ENCODE measurements around the gene RPL31.

Gene RPL31

DNA sequence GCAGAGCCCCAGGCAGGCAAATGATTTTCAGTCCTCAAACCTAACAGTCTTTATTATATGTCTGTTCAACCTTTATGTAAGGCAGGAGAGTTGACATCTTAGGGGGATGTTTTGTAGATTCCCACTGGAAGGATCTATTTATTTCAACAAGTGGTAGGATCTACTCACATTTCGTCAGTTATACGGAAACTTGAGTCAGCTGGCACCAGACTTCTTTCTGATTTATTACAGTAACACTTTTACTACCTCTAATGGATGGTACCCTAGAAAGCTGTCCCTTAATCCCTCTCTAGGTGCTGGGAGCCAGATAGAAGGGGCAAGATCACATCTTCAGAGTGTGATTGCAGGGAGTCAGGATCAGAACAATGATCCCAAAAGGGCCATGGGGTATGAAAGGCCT lies 2.1 kb upstream of the RPL31 start:
- no peak overlapping the region for H3K4me3 ChIP-seq (ENCODE audit: low read length)
- H3K9ac ChIP-seq (ENCODE audit: low read length), result no peak overlapping the region
- H4K20me1 ChIP-seq (ENCODE audit: insufficient read depth, low read length), result 0 out of 2 replicates have a peak, but pooled peaks cover 3% of the 10 kb centered on the region
- H3F3A ChIP-seq (ENCODE audit: insufficient read depth, low read length), result peaks cover 8% of the 10 kb centered on the region; the same call in 1 of the 2 replicates
- H3K9me2 ChIP-seq (replicated peaks; ENCODE audit: insufficient read depth, low read length), result no peaks in the 10 kb centered on the region
- H3K27me3 ChIP-seq (replicated peaks; ENCODE audit: insufficient read depth, low read length), result no peaks in the 10 kb centered on the region
- H3K79me2 ChIP-seq (ENCODE audit: low read length), result peaks cover 29% of the 10 kb centered on the region
- no peak for TF ChIP-seq EZH2phosphoT487 (IDR thresholded peaks at IDR 0.05; ENCODE audit: low read length)
- no peak for TF ChIP-seq CTCF (IDR thresholded peaks at IDR 0.05; ENCODE audit: low read length)
- H3K4me1 ChIP-seq (ENCODE audit: low read length), result peaks cover 12% of the 10 kb centered on the region
- no peak overlapping the region for H2AFZ ChIP-seq (ENCODE audit: low read length)
- H3K4me2 ChIP-seq (ENCODE audit: low read depth, low read length), result no peak overlapping the region
- no peak overlapping the region for H3K27ac ChIP-seq (ENCODE audit: low read length)
- no peak for DNase-seq
- H3K9me3 ChIP-seq (replicated peaks; ENCODE audit: insufficient read depth, low read length), result no peaks in the 10 kb centered on the region
- peaks cover 15% of the 10 kb centered on the region for H3K36me3 ChIP-seq (replicated peaks; ENCODE audit: insufficient read depth, low read length)

DNA sequence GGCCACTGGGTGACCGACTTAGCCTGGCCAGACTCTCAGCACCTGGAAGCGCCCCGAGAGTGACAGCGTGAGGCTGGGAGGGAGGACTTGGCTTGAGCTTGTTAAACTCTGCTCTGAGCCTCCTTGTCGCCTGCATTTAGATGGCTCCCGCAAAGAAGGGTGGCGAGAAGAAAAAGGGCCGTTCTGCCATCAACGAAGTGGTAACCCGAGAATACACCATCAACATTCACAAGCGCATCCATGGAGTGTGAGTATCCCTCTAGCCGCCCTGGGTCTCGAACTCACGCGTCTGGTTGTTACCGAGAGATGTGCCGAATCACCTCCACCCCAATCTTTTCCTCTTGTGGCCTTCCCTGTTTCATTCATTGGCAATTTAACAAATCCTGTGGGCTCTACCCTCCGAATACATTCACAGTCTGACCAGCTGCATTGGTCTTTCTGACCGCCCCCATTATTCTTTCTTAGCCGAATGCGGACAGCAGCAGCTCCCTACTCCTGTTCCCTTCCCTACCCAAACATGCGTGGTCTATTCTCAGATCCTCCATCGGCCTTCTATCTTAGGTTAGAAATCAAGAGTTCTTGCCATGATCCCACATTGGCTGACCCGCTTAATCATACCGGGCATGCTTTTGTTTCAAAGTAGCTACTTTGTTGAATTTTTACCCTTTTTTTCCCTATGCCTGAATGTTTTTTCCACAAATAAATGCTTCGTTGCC lies 631 bp downstream of the RPL31 start:
- Histone ChIP-seq H2AFZ (ENCODE audit: low read length) (peak overlapping the region; percentile 97), H3K9ac (ENCODE audit: low read length) (peak overlapping the region; percentile 94)
- DNase-seq, result peak; percentile 27

DNA sequence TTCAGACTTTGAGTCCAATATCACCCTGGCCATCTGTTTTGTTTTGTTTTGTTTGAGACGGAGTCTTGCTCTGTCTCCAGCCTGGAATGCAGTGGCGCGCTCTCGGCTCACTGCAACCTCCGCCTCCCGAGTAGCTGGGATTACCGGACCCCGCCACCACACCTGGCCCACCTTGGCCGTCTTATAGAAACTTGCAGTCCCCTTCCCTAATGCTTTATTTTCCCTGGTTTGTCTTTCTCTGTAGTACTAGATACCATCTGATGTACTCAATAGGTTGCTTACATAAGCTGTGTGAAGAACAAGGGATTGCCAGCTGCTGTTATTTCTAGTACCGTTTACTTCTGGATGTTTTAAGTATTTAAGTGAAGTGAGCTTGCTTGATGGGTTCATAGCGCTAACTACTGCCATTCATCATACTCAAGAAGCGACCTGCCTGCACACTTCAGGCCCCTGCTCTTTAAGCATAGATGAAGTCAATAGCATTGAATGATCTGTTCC lies 1.2 kb downstream of the RPL31 start:
- no peaks in the 10 kb centered on the region for H3K9me2 ChIP-seq (replicated peaks; ENCODE audit: insufficient read depth, low read length)
- no peaks in the 10 kb centered on the region for H3K27me3 ChIP-seq (replicated peaks; ENCODE audit: insufficient read depth, low read length)
- no peak for DNase-seq
- TF ChIP-seq EZH2 (optimal IDR thresholded peaks at IDR 0.05; ENCODE audit: low read depth, low read length) (no peak), EZH2phosphoT487 (IDR thresholded peaks at IDR 0.05; ENCODE audit: low read length) (no peak), CTCF (IDR thresholded peaks at IDR 0.05; ENCODE audit: low read length) (no peak)
- H4K20me1 ChIP-seq (ENCODE audit: insufficient read depth, low read length), result peaks cover 15% of the 10 kb centered on the region; the same call in 1 of the 2 replicates
- H3K4me3 ChIP-seq (ENCODE audit: low read length), result peak overlapping the region; percentile 96
- peak overlapping the region; percentile 76 for H3K4me2 ChIP-seq (ENCODE audit: low read depth, low read length)
- H2AFZ ChIP-seq (ENCODE audit: low read length), result no peak overlapping the region
- H3K9ac ChIP-seq (ENCODE audit: low read length), result peak overlapping the region; percentile 94
- peak overlapping the region; percentile 56; the same call in 1 of the 2 replicates for H3K27ac ChIP-seq (ENCODE audit: low read length)
- H3K9me3 ChIP-seq (replicated peaks; ENCODE audit: insufficient read depth, low read length), result no peaks in the 10 kb centered on the region
- H3F3A ChIP-seq (ENCODE audit: insufficient read depth, low read length), result peaks cover 25% of the 10 kb centered on the region
- peaks cover 30% of the 10 kb centered on the region for H3K36me3 ChIP-seq (replicated peaks; ENCODE audit: insufficient read depth, low read length)
- peaks cover 12% of the 10 kb centered on the region for H3K4me1 ChIP-seq (ENCODE audit: low read length)
- H3K79me2 ChIP-seq (ENCODE audit: low read length), result peaks cover 57% of the 10 kb centered on the region

More for the DNA sequence above, 631 bp downstream of the RPL31 start:
- Histone ChIP-seq H3K4me1 (ENCODE audit: low read length) (peaks cover 12% of the 10 kb centered on the region), H4K20me1 (ENCODE audit: insufficient read depth, low read length) (peaks cover 15% of the 10 kb centered on the region; the same call in 1 of the 2 replicates), H3K4me3 (ENCODE audit: low read length) (peak overlapping the region; percentile 96), H3K9me2 (replicated peaks; ENCODE audit: insufficient read depth, low read length) (no peaks in the 10 kb centered on the region), H3K27me3 (replicated peaks; ENCODE audit: insufficient read depth, low read length) (no peaks in the 10 kb centered on the region), H3F3A (ENCODE audit: insufficient read depth, low read length) (peaks cover 25% of the 10 kb centered on the region), H3K79me2 (ENCODE audit: low read length) (peaks cover 53% of the 10 kb centered on the region), H3K27ac (ENCODE audit: low read length) (peak overlapping the region; percentile 56; the same call in 1 of the 2 replicates), H3K36me3 (replicated peaks; ENCODE audit: insufficient read depth, low read length) (peaks cover 30% of the 10 kb centered on the region), H3K9me3 (replicated peaks; ENCODE audit: insufficient read depth, low read length) (no peaks in the 10 kb centered on the region), H3K4me2 (ENCODE audit: low read depth, low read length) (peak overlapping the region; percentile 76)
- TF ChIP-seq CTCF (IDR thresholded peaks at IDR 0.05; ENCODE audit: low read length) (no peak), EZH2 (optimal IDR thresholded peaks at IDR 0.05; ENCODE audit: low read depth, low read length) (no peak), EZH2phosphoT487 (IDR thresholded peaks at IDR 0.05; ENCODE audit: low read length) (no peak)

Data from MM.1S (cell line).